Muscle layer of colon (tissue), 2 donors: ENCODE measurements around the gene BSG.

Source experiments
- H3K27ac ChIP-seq: one replicate; pipeline ENCODE4 v1.7.0; 2013; ENCODE audit warnings: low read depth, mild to moderate bottlenecking, low read length, moderate library complexity
- H3K27me3 ChIP-seq, 2 donors: one replicate each; pipeline ENCODE4 v1.7.0; 2013; ENCODE audit warnings: low read length in 2 of 2, mild to moderate bottlenecking in 2 of 2; ENCODE audit not compliant: insufficient read depth in 2 of 2, control insufficient read depth in 1 of 2
- H3K36me3 ChIP-seq: one replicate; pipeline ENCODE4 v1.7.0; 2013; ENCODE audit warnings: mild to moderate bottlenecking, low read length; ENCODE audit not compliant: insufficient read depth
- H3K4me1 ChIP-seq: one replicate; pipeline ENCODE4 v1.7.0; 2013; ENCODE audit warnings: mild to moderate bottlenecking, low read length; ENCODE audit not compliant: insufficient read depth
- H3K4me3 ChIP-seq, 2 donors: one replicate each; pipeline ENCODE4 v1.7.0; 2013; ENCODE audit warnings: low read length in 2 of 2, low read depth in 1 of 2, mild to moderate bottlenecking in 1 of 2, moderate library complexity in 1 of 2
- H3K9ac ChIP-seq: one replicate; pipeline ENCODE4 v1.7.0; 2013; ENCODE audit warnings: low read length
- H3K9me3 ChIP-seq: one replicate; pipeline ENCODE4 v1.7.0; 2013; ENCODE audit warnings: mild to moderate bottlenecking, low read length
- donor health status: abdominal sarcoma.
- donor health status: Adenocarcinoma of cecum.

BSG gene

GRCh38 chr19:533364-534058, 38.9 kb upstream of the BSG start:
- Histone ChIP-seq H3K36me3 (peaks cover 31% of the 10 kb centered on the region), H3K9ac (peak overlapping the region; percentile 46), H3K4me3 (peak overlapping the region; percentile 64 to 92), H3K27ac (peak overlapping the region; percentile 99), H3K9me3 (no peaks in the 10 kb centered on the region), H3K27me3 (no peaks in the 10 kb centered on the region), H3K4me1 (peaks cover 28% of the 10 kb centered on the region)

- H3K4me3 ChIP-seq = peak overlapping the region in 1 of 2 donors; percentile 64
- peak overlapping the region; percentile 99 for H3K27ac ChIP-seq
- H3K27me3 ChIP-seq = no peaks in the 10 kb centered on the region
- peak overlapping the region; percentile 46 for H3K9ac ChIP-seq
- peaks cover 34% of the 10 kb centered on the region for H3K36me3 ChIP-seq
- H3K4me1 ChIP-seq = peaks cover 28% of the 10 kb centered on the region
- no peaks in the 10 kb centered on the region for H3K9me3 ChIP-seq
These were observed 38.3 kb upstream of the BSG start for GRCh38 chr19:534088-534487.

GRCh38 chr19:535017-535835, 37.2 kb upstream of the BSG start:
- H3K27me3 ChIP-seq = no peaks in the 10 kb centered on the region
- H3K9me3 ChIP-seq = no peaks in the 10 kb centered on the region
- peaks cover 34% of the 10 kb centered on the region for H3K36me3 ChIP-seq
- H3K27ac ChIP-seq = no peak overlapping the region
- H3K9ac ChIP-seq = no peak overlapping the region
- peaks cover 28% of the 10 kb centered on the region for H3K4me1 ChIP-seq
- no peak overlapping the region for H3K4me3 ChIP-seq

DNA sequence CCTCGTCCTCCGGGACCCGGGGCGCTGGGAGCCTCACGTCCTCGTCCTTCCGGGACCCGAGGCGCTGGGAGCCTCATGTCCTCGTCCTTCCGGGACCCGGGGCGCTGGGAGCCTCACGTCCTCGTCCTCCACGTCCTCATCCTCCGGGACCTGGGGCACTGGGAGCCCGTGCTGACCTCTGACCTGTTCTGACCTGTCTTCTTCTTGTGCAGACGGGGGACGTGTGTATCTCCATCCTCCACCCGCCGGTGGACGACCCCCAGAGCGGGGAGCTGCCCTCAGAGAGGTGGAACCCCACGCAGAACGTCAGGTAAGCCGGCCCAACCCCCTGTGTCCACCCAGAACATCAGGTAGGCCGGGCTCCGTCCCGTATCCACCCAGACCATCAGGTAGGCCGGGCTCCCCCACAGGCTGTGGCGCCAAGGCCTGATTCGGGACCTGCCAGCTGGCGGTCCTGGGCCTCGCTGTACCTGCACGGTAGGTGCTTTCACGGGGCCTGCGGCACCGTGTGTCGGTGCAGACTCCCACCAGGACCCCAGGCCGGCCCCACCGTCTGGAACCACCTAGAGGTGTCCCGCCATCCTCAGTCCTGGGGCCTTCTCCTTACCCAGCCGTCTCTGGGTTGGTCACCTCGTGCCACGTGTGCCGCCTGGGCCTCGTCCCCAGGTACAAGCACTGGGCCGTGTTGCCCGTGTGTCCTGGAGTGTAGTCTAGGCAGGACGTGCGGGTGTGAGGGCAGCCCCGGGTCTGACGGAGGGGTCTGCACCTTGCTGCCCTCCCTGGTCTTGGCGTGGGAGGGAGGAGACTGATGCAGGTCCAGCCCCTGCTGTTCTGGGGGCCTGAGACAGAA, 36.1 kb upstream of the BSG start:
- Histone ChIP-seq H3K9me3 (no peaks in the 10 kb centered on the region), H3K4me3 (no peak overlapping the region), H3K36me3 (peaks cover 35% of the 10 kb centered on the region), H3K9ac (no peak overlapping the region), H3K27me3 (no peaks in the 10 kb centered on the region), H3K27ac (no peak overlapping the region), H3K4me1 (peaks cover 28% of the 10 kb centered on the region)

DNA sequence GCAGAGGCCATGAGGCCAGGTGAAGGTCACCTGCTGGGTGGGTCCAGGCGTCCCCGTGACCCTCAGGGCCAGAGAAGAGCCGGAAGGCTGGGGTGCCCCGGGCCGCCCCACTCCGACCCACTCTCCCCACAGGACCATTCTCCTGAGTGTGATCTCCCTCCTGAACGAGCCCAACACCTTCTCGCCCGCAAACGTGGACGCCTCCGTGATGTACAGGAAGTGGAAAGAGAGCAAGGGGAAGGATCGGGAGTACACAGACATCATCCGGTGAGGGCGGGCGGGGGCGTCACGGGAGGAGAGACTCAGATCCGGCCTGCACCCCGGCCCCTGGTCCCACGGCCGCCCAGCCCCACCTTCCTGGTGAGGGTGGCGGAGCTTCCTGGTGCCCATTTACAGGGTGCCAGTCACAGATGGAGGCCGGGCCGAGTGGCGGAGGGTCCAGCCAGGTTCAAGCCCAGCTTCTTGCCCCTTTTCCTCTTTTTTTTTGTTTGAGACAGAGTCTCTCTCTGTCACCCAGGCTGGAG, 35.5 kb upstream of the BSG start:
- Histone ChIP-seq H3K4me1 (peaks cover 28% of the 10 kb centered on the region), H3K27ac (no peak overlapping the region), H3K9ac (no peak overlapping the region), H3K9me3 (no peaks in the 10 kb centered on the region), H3K4me3 (no peak overlapping the region), H3K36me3 (peaks cover 37% of the 10 kb centered on the region), H3K27me3 (no peaks in the 10 kb centered on the region)

DNA sequence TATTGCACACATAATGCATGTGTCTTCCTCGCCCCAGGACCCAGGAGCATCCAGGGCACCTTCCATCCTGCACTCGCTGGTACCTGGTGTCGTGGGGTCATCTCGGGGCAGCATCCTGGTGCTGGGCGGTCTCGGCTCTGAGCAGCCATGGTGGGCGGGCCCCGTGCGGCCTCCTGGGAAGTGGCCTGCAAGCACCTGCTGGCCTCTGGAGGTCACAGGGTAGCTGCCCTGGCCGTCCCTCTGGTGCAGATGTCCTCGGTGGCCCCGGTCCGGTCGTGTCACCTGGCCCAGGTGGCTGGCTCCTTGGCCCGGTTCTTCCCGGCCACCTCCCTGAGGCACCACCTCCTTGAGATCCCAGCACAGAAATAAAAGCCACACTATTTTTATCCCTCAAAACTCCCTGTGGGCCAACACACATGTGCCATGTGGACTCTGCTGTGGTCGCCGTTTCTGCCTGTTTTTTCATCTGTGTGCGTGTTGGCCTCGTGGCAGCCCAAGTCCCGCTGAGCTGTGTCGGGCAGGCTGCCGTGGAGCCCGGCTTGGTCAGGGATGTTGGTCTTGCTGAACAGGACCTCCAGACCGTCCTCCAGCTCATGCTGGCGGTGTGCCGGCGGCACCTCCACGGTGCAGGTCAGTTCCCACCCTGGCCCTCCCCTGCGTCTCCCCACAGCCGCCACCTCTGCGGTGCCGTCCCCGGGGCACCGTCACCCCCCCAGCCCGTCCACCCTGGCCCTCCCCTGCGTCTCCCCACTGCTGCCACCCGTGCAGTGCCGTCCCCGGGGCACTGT, 33.6 kb upstream of the BSG start:
- no peaks in the 10 kb centered on the region for H3K27me3 ChIP-seq
- H3K27ac ChIP-seq = no peak overlapping the region
- H3K9ac ChIP-seq = no peak overlapping the region
- no peak overlapping the region for H3K4me3 ChIP-seq
- no peaks in the 10 kb centered on the region for H3K9me3 ChIP-seq
- peaks cover 20% of the 10 kb centered on the region for H3K4me1 ChIP-seq
- H3K36me3 ChIP-seq = peaks cover 37% of the 10 kb centered on the region

DNA sequence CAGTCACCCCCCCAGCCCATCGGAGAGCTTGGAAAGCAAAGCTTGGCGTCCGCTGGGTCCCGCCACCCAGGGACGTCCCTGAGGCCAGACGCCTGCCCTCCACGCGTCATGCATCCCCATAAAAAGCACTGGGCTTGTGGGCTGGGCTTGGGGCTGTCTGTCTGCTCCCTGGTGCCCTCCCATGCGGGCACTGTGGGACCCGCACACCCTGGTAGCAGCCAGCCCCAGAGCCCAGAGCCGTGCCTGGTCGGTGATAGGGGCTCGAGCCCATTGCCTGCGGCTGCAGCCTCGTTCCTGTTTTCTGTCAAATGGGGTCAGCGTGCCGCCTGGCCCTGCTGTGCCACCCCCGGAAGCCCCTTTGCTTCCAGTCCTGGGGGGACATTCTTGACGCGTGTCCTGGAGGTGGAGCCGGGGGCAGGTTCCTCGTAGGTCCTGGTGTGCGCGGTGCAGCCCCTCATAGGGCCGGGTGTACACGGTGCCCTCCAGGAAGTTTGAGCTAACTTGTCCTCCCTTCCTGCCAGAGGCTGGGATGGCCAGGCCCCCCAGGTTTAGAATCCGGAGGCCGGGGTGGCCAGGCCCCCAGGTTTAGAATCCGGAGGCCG, 32.9 kb upstream of the BSG start:
- Histone ChIP-seq H3K9me3 (no peaks in the 10 kb centered on the region), H3K9ac (no peak overlapping the region), H3K27me3 (no peaks in the 10 kb centered on the region), H3K4me1 (peaks cover 14% of the 10 kb centered on the region), H3K4me3 (no peak overlapping the region), H3K36me3 (peaks cover 37% of the 10 kb centered on the region), H3K27ac (no peak overlapping the region)

DNA sequence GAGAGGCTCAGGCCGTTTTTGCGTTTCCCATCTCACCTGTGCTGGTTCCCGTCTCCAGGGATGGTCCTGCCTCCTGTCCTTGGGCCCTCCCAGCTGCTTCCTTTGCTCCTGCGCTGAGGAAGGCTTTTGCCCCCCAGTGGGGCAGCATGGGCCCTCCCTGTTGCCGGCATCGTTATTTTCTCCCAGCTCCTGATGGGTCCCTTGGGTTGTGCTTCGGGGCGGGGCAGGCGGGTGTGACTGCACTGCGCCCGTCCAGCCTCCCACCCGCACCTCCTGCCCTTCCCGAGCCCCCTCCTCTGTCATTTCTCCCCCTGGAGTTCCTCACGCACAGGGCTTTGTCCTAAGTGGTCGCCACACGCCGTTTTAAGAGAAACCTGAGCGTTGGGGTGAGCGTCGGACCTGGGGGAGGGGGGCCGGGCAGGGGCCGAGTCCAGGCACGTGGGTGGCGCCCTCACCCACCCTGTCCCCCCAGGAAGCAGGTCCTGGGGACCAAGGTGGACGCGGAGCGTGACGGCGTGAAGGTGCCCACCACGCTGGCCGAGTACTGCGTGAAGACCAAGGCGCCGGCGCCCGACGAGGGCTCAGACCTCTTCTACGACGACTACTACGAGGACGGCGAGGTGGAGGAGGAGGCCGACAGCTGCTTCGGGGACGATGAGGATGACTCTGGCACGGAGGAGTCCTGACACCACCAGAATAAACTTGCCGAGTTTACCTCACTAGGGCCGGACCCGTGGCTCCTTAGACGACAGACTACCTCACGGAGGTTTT, 31.3 kb upstream of the BSG start:
- no peaks in the 10 kb centered on the region for H3K4me1 ChIP-seq
- no peak overlapping the region for H3K27ac ChIP-seq
- H3K9ac ChIP-seq = no peak overlapping the region
- no peaks in the 10 kb centered on the region for H3K9me3 ChIP-seq
- no peak overlapping the region for H3K4me3 ChIP-seq
- peaks cover 27% of the 10 kb centered on the region for H3K36me3 ChIP-seq
- H3K27me3 ChIP-seq = no peaks in the 10 kb centered on the region

DNA sequence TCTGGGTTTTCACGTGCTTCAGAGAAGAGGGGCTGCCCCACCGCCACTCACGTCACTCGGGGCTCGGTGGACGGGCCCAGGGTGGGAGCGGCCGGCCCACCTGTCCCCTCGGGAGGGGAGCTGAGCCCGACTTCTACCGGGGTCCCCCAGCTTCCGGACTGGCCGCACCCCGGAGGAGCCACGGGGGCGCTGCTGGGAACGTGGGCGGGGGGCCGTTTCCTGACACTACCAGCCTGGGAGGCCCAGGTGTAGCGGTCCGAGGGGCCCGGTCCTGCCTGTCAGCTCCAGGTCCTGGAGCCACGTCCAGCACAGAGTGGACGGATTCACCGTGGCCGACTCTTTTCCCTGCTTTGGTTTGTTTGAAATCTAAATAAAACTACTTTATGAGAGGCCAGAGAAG, 30.7 kb upstream of the BSG start:
- Histone ChIP-seq H3K4me1 (no peaks in the 10 kb centered on the region), H3K27me3 (no peaks in the 10 kb centered on the region), H3K36me3 (peaks cover 21% of the 10 kb centered on the region), H3K9ac (no peak overlapping the region), H3K4me3 (no peak overlapping the region), H3K27ac (no peak overlapping the region), H3K9me3 (no peaks in the 10 kb centered on the region)
